Smooth muscle cell (in vitro differentiated cells): ENCODE results near the gene DHFR. TPM values are rescaled to one million over a fixed set of nuclear protein-coding genes. Genes with fewer than 3 reads are reported as not detected.

ENCODE experiments used
- DNase-seq: peaks from one replicate; lab custom pipeline; 2025; ENCODE audit not compliant: unreplicated experiment; lab: John Stamatoyannopoulos, UW
- H2AFZ ChIP-seq: fragments of 200-600 bp; sonication (generic); 2 replicates; pipeline ENCODE4 v1.6.0; 2016; ENCODE audit warnings: antibody characterized with exemption, low read depth, mild to moderate bottlenecking
- H3F3A ChIP-seq: fragments of 200-600 bp; sonication (generic); 2 replicates; pipeline ENCODE4 v1.6.0; 2017; ENCODE audit warnings: antibody characterized with exemption, low read depth
- H3K27ac ChIP-seq: fragments of 200-600 bp; sonication (generic); 2 replicates; pipeline ENCODE4 v1.5.1; 2016; ENCODE audit warnings: low read depth, mild to moderate bottlenecking
- H3K27me3 ChIP-seq: fragments of 200-600 bp; sonication (generic); 2 replicates; pipeline ENCODE4 v1.6.1; 2016; ENCODE audit warnings: low read depth, mild to moderate bottlenecking
- H3K36me3 ChIP-seq: fragments of 200-600 bp; sonication (generic); 2 replicates; pipeline ENCODE4 v1.5.1; 2016; ENCODE audit warnings: low read depth
- H3K4me1 ChIP-seq: fragments of 200-600 bp; sonication (generic); 2 replicates; pipeline ENCODE4 v1.5.1; 2016; ENCODE audit warnings: low read depth
- H3K4me2 ChIP-seq: fragments of 200-600 bp; sonication (generic); 2 replicates; pipeline ENCODE4 v1.6.0; 2016; ENCODE audit warnings: mild to moderate bottlenecking
- H3K4me3 ChIP-seq: fragments of 200-600 bp; sonication (generic); 2 replicates; pipeline ENCODE4 v1.5.1; 2016; ENCODE audit warnings: mild to moderate bottlenecking
- H3K79me2 ChIP-seq: fragments of 200-600 bp; sonication (generic); 2 replicates; pipeline ENCODE4 v1.6.0; 2016; ENCODE audit warnings: low read depth, mild to moderate bottlenecking
- H3K9ac ChIP-seq: fragments of 200-600 bp; sonication (generic); 2 replicates; pipeline ENCODE4 v1.6.0; 2016; ENCODE audit warnings: low read depth
- H3K9me3 ChIP-seq: fragments of 200-600 bp; sonication (generic); replicated peaks from 2 replicates; pipeline ENCODE4 v1.5.1; 2016; ENCODE audit warnings: low read depth
- H4K20me1 ChIP-seq: fragments of 200-600 bp; sonication (generic); 2 replicates; pipeline ENCODE4 v1.6.0; 2016; ENCODE audit warnings: low read depth
- CTCF ChIP-seq: fragments of 200-600 bp; sonication (generic); IDR thresholded peaks from 2 replicates; pipeline ENCODE4 v1.5.1; 2017; ENCODE audit warnings: borderline replicate concordance, mild to moderate bottlenecking, antibody characterized with exemption; ENCODE audit not compliant: insufficient read depth, poor library complexity, severe bottlenecking
- WGBS: methylation state at CpG from one replicate; pipeline ENCODE4 v1.1.7; 2016; ENCODE audit warnings: low lambda C conversion rate; 5-methylcytosine and 5-hydroxymethylcytosine counted together
- polyA plus RNA-seq: library from polyadenylated mRNA; unstranded; fragments of >200 nt; fragmentation: Nextera tagmentation; extraction: Ambion mirVana; gene quantifications from 2 replicates; pipeline ENCODE4 v1.2.1, GENCODE V29; 2016
- total RNA-seq: library from RNA; depleted of rRNA; stranded (reverse); fragments of >200 nt; gene quantifications from 2 replicates; pipeline ENCODE4 v1.2.3, GENCODE V29; 2014

Gene DHFR
- total and polyA plus RNA-seq, 2 experiments from 2014 or later: 7.4 to 16.5 TPM

GRCh38 chr5:80688648-80689420 is 34.1 kb upstream of the DHFR start:
- whole genome bisulfite sequencing: 93% methylated on average over 4 of the region's 4 CpGs
- no peaks in the 10 kb centered on the region for H4K20me1 ChIP-seq

GRCh38 chr5:80686757-80687156 is 32.0 kb upstream of the DHFR start:
- no peaks in the 10 kb centered on the region for H3F3A ChIP-seq
- peaks cover 3% of the 10 kb centered on the region for H3K36me3 ChIP-seq
- no peaks in the 10 kb centered on the region for H3K27me3 ChIP-seq
- no peak overlapping the region for H2AFZ ChIP-seq
- no peak overlapping the region for H3K9ac ChIP-seq
- no peaks in the 10 kb centered on the region for H3K4me1 ChIP-seq
- H3K27ac ChIP-seq: no peak overlapping the region
- no peaks in the 10 kb centered on the region for H3K79me2 ChIP-seq
- H3K4me3 ChIP-seq: no peak overlapping the region
- no peaks in the 10 kb centered on the region for H4K20me1 ChIP-seq
- H3K4me2 ChIP-seq: no peak overlapping the region
- no peak for DNase-seq
- TF ChIP-seq CTCF: peak; percentile 54
- no peaks in the 10 kb centered on the region for H3K9me3 ChIP-seq

More at GRCh38 chr5:80688648-80689420, 34.1 kb upstream of the DHFR start:
- Histone ChIP-seq H3K36me3 (no peaks in the 10 kb centered on the region), H2AFZ (no peak overlapping the region), H3K9ac (no peak overlapping the region), H3F3A (no peaks in the 10 kb centered on the region), H3K79me2 (no peaks in the 10 kb centered on the region), H3K4me3 (no peak overlapping the region), H3K27ac (no peak overlapping the region), H3K27me3 (no peaks in the 10 kb centered on the region), H3K4me1 (no peaks in the 10 kb centered on the region), H3K9me3 (no peaks in the 10 kb centered on the region), H3K4me2 (no peak overlapping the region)
- no peak for DNase-seq
- no peak for TF ChIP-seq CTCF

GRCh38 chr5:80676706-80677105 is 21.9 kb upstream of the DHFR start:
- no peak overlapping the region for H3K4me2 ChIP-seq
- no peak for DNase-seq

More at GRCh38 chr5:80676706-80677105, 21.9 kb upstream of the DHFR start:
- Histone ChIP-seq H3F3A (no peaks in the 10 kb centered on the region), H3K27me3 (no peaks in the 10 kb centered on the region), H3K9ac (no peak overlapping the region), H3K4me1 (no peaks in the 10 kb centered on the region), H3K9me3 (no peaks in the 10 kb centered on the region), H3K36me3 (peaks cover 2% of the 10 kb centered on the region), H4K20me1 (no peaks in the 10 kb centered on the region), H3K27ac (no peak overlapping the region), H3K4me3 (no peak overlapping the region), H2AFZ (no peak overlapping the region), H3K79me2 (no peaks in the 10 kb centered on the region)
- WGBS: 78% methylated on average over 6 of the region's 6 CpGs
- no peak for TF ChIP-seq CTCF
